Hematopoietic multipotent progenitor cell treated with erythropoietin and hydrocortisone succinate and interleukin-3 and kit ligand, for 6 days (in vitro differentiated cells): ENCODE data around the gene FTO.

Source experiments
- DNase-seq: peaks from one replicate; pipeline ENCODE4 v3.0.0-alpha.2; 2015

Gene FTO

DNA sequence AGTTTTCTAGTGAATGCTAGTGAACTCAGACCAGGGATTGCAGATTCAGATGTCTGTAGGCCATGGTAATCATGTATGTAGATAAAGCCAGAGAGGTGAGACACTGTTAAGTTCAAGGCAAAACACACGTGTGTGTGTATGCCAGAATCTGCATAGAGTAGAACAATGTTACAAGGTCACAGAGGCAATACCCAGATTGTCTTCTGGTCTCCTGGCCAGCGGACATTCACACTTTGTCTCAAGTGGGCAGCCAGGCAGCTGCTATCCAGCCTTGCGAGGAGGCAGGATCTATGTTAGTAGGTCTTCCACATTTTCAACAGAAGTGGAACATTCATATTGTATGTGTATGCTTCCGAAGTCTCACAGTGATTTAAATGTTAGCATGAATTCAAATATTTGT, 244.4 kb downstream of the FTO start:
- no peak for DNase-seq

GRCh38 chr16:53948734-53949430, 244.9 kb downstream of the FTO start:
- DNase-seq: no peak

DNA sequence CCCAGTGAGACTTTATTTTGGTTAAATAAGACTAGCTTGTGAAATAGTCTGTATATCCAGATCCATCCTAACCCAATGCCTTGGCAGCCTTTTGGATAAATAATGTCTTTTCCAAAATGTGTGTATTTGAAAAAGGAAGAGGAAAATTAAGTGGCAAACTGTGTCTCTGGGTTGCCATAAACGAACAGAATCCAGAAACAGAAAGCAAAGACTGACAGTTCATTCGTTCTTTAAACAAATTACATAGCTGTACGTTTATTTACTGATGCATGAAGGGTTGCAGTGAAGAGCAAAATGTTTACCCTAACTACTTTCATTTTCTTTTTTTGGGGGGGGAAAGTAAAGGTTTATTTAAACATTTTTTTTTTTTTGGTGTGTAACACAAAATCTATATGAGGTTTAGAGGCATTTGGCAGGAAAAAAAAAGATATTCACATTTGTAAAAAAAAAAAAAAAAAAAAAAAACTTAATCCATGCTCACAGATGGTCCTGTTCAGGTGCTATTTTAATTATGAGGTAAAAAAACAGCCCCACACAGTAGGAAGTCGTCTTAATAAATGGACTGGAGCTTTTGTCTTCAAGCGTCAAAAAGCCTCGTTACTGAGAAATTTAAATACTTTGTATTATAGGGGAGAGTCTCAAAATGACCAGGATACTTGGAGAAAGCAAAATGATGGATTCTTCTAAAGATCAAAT, 245.9 kb downstream of the FTO start:
- DNase-seq: no peak

DNA sequence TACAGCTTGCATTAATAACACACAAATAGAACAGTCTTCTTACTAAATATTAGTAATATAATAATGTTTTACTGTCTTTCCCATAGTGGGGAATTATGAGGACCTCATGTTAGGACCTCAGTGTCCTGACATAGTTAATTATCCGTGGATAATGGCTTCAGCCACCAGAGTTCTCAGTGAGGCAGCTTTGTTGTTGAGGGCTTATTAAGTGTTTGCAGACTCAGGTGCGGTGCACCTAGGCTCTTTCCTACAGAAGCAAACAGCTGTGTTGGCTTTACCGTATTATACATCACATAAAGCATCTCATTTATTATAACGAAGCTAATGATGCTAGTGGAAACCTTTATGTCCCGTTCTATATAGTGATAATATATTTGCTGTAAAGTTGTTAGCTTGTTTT, 246.7 kb downstream of the FTO start:
- no peak for DNase-seq

DNA sequence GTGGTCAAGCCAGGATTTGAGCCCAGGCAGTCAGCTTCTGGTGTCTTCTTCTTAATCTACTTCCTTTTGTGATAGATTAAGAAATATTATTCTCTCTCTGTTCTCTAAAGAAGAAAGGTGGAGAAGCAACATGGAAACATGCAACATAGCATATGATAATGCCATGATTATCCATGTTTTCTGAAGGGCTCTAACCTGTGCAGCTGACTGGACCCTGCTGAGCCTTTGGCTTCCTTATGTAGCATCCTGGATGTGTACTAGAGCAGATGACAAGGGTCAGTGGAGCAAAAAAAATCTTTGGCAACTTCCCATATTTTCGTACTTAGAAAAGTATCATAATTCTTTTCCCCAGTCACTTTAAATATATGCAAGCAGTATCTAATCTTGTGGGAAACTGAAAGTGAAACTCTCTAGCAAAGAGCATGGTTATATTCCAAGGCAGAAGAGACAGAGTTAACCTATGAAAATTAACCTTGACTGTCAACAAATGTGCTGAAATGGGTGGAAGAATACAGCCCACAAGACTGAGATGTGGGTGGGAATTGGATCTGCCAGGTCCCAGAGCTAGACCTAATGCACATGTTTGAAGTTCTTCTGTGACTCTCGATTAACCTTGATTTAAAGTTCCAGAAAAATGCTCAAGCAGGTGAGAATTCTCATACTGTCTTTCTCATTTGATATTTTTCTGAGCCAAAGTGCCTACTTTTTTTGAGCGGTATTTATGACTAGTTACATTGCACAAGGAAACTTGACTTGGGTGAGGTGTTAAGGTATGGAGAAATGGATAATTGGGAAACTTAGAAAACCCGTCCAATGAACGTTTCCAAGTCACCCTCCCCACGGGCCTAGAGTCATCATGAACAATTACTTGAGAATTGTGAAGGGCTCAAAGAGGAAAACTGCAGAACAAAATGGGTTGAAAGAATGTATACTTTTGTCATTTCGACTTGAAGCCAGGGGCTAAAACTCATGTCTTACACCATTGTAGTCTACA, 248.6 kb downstream of the FTO start:
- peak; percentile 30 for DNase-seq

GRCh38 chr16:53953336-53953735, 249.4 kb downstream of the FTO start:
- no peak for DNase-seq

- no peak for DNase-seq
Measured at GRCh38 chr16:53955221-53955875, 251.4 kb downstream of the FTO start.

- no peak for DNase-seq
Measured at GRCh38 chr16:53958341-53958880, 254.5 kb downstream of the FTO start.

DNA sequence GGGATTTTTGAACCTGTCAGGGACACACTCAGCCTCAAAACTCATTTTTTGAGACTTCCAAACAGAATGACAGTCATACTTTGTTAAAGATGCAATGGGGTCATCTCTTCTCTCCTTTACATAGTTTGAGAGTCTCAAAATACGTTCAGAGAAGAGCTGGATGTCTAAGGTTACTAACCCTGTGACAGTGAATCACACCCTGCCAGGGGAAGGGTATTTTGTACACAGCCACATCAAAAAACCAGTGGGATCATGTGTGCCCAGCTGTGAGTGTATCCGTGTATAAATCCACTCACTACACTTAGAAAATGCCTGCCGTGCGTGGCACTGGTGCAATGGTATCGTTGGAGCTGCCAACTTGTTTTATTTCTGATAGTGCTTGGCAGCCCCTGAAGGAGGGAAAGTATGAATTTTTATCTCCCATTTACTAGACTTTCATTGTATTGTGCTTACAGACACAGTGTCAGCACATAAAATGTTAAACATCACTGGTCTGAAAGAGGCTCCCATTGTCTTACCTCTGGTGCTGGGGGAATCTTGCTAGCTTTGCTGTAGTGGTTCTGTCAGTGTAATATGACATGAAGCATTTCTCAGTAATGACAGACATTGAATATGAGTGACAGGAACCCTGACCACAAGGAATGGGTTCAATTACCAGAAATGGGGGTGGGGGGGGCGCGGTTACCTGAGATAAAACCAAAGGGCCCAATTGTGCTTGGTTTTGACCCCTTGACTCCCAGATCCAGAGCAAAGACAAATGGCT, 256.3 kb downstream of the FTO start:
- no peak for DNase-seq

DNA sequence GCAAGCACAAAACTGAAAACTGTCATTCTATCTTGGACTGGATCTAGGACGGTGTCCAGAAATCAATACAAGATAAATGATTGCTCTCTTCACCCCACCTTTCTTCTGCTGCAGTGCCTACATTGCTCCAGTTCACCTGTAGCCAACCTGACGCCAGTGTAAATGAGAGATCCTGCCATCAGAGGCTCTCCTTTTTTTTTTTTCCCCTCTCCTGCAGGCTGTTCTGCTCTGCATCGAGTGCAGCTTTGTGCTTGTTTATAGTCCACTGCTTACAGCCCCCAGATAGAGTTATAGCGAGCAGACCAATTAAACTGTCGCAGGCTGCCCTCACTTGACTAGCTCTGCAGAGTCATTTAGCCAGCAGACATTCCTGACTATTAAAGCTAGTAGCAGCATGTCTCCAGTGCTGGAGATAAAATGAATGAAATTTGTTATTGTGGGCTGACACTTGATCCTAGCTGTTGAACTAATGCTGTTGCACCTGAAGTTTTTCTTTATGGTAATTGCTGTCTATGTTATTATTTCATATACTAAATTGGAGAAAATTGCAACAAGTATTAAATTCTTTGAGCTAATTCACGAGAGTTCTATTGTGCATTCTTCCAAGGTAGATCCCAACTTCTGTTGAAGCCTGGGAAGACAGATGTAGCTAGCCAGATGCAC, 257.1 kb downstream of the FTO start:
- DNase-seq: no peak

- DNase-seq: no peak
Measured at GRCh38 chr16:53962041-53962440, 258.1 kb downstream of the FTO start.

- DNase-seq: no peak
Measured at GRCh38 chr16:53964145-53964790, 260.3 kb downstream of the FTO start.

- no peak for DNase-seq
Measured at GRCh38 chr16:53966821-53967571, 263.0 kb downstream of the FTO start.

DNA sequence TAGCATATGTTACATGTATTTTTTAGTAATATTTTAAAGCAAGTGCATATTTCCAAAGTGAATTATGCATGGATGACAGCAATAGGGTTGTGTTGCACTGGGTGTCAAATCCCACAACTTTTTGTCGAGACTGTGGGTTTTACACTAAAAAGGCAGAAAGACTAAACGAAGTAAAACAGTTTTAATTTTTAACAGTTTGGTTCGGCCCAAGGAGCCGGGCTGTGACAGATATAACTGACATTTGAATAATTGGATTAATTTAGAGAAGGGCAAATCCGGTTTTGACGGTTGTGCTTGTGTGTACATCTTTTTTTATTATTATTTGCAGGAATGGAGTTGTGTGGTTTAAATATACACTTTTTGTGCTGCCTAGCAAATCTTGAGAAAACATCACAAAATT, 263.6 kb downstream of the FTO start:
- no peak for DNase-seq

DNA sequence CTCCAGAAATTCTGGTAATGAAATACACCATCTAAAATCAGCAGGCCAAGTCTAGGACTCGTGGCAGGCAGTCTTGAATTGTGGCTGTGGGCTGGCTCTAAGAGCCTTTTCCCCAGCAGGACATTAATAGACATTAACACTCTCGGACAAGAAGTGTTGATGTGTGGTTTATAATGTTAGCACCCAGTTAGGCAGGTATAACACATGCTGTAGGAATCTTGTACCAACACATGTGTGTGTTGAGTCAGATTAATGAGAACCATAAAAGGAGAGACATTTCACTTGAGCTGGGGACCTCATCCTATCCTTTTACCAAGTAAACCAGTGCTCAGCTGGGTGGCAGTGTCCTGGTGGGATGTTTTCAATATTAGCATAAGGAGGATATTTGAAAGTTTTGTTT, 264.5 kb downstream of the FTO start:
- DNase-seq: no peak

DNA sequence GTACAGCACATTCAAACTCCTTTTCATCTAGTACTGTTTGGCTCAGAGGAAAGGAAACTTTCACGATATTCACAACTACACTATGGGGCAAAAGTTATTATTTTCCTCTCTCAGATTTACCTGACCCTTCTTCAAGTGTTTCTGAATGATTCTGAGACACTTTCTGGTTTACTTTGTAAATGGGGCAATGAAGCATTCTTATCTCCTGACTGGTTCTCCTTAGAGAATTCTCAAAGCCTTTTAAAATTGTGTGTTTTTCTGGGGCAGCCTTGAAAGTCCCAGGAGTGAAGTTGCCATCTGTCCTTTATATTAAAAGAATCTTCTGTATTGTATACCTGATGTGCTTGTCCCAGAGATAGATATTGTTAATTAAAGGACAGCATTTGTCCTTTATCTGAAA, 264.9 kb downstream of the FTO start:
- no peak for DNase-seq

DNA sequence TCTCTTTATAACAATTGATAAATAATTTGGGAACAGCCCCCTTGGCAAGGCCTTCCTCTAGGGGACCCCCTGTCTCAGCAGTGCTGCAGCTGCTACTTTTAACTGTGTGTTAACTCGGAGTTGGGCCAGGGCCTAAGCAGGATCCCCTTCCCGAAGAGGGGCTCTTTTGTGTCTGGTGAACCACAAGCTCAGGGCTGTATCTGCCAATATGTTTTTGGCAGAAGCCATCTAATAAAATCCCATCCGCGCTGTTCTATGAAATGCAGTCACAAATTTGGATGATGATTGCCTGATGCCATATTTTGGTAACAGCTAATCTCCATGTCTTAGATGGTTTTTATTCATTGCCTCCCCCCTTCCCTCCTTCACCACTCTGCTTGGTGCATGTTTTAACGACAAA, 267.7 kb downstream of the FTO start:
- DNase-seq: no peak

GRCh38 chr16:53973021-53973420, 269.1 kb downstream of the FTO start:
- no peak for DNase-seq

DNA sequence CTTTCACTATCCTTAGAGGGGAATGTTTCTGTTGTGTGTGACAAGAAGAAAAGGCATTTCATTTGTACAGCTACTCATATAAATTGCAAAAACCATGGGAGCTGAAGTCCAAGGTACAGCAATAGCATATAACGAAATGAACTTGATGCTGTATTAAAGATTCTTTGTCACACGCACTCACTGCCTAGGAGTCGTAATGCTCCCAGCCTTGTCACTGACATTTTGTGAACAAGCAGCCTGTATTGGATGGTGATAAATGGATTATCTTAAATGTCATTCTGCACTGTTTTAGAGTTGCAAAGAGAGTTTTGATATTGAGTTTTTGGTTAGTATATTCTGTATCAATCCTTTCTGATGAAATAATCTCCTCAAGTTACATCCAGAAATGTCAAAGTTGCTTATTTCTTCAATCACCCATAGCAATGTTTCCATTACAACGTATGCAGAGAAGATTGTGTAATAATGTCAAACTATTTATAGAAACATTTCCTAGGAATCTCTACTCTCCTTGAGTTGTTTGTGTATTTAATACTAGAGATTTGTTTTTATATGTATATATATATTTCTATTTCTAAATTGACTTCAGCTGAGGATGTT, 270.6 kb downstream of the FTO start:
- DNase-seq: no peak

DNA sequence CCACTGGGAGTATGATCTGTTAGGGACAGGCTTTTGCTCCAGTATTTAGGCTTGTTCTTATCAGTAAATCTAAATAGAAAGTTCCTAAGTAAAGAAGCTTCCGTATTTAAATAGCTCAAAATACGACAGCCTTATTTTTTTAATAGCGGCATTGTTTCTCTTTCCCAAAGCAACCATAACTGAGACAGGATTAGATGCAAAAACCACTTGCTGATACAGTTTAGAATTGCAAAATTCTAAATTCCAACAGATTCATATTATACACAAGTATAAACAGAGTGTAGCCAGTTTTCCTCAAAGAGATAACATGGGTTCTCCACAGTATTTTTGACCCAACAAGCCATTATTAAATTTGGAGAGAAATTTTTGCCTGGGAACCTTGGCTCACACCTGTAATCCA, 276.7 kb downstream of the FTO start:
- DNase-seq: no peak
